ENCODE measurements around the gene TMEM208. TPM values are rescaled to one million over a fixed set of nuclear protein-coding genes. Genes with fewer than 3 reads are reported as not detected.
A peak's percentile ranks its signal among the peaks of the same experiment; 100 is the strongest.

Gene TMEM208
- total RNA-seq, 2 experiments from 2014 or later = 39.6 to 39.7 TPM

DNA sequence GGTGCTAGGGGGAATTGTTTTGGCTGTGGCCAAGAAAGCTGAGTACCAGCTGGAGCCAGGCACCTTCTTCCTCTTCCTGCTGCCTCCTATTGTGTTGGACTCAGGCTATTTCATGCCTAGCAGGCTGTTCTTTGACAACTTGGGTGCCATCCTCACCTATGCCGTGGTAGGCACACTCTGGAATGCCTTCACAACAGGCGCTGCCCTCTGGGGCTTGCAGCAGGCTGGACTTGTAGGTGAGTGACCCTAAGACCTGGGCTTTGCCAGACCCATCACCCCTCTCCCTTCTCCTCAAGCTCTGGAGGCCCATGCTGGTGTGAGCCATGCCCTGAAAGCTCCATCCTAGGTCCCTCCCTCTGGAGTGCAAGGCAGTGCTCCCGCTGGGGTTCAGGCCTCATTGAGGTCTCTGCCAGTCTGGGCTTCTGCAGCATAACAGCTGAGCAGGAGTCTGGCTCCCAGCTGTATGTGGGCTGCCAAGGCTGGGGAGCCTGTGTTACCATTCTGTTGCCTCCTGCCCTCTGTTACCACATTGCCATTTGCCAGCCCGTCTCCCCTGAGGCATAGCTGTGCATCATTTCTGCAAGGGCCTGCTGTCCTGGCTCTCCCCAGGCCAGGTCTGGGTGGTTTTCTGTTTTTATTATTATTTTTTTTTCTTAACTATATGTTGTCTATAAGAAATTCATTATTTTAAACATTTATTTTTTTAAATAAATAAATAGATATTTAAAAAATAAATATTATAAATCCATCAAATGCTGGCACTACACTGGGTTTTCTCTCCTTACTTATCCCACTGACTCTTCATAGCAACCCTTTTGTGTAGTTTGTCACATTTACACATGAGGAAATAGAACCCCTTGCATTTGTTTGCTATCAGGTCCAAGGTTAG is 25.9 kb downstream of the TMEM208 start:
- ChIA-PET POLR2A (no interaction called here), CTCF (no interaction called here)
- no peak overlapping the region for H3K27ac Mint-ChIP-seq
- no peaks in the 10 kb centered on the region for H3K9me3 Mint-ChIP-seq
- H3K4me1 Mint-ChIP-seq = peaks cover 19% of the 10 kb centered on the region
- no peaks in the 10 kb centered on the region for H3K36me3 Mint-ChIP-seq (ENCODE audit: low read depth)
- H3K4me3 Mint-ChIP-seq = no peak overlapping the region
- peaks cover 13% of the 10 kb centered on the region for H3K27me3 Mint-ChIP-seq
- DNase-seq = no peak

DNA sequence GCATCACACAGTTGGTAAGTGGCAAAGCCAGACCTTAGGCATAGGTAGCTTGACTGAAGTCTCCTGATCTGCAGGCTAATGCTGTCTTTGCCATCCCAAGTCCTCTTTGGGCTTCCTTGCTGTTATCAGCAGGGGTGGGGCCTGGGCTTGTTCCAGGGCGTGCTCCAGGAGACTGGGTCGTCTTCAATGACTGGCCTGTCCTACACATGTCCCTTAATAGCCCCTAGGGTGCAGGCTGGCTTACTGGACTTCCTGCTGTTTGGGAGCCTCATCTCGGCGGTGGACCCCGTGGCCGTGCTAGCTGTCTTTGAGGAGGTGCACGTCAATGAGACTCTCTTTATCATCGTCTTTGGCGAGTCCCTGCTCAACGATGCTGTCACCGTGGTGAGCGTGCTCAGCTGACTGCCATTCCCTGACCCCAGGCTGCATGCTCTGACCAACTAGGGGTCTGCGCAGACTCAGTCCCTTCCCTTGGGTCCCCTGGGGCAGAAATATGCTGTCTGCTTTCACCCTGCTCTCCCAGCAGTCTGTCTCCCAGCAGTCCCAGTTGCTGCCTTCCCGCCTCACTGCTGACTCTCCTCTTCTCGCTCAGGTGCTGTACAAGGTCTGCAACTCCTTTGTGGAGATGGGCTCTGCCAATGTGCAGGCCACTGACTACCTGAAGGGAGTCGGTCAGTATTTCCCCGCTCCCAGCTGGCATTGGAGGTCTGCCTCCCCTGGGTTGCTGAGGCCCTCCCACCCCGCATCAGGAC is 28.0 kb downstream of the TMEM208 start:
- ChIA-PET CTCF (no interaction called here), POLR2A (no interaction called here)
- H3K9me3 Mint-ChIP-seq = no peaks in the 10 kb centered on the region
- no peaks in the 10 kb centered on the region for H3K36me3 Mint-ChIP-seq (ENCODE audit: low read depth)
- H3K27me3 Mint-ChIP-seq = peaks cover 4% of the 10 kb centered on the region
- H3K27ac Mint-ChIP-seq = no peak overlapping the region
- H3K4me3 Mint-ChIP-seq = no peak overlapping the region
- DNase-seq = no peak
- H3K4me1 Mint-ChIP-seq = peaks cover 2% of the 10 kb centered on the region

DNA sequence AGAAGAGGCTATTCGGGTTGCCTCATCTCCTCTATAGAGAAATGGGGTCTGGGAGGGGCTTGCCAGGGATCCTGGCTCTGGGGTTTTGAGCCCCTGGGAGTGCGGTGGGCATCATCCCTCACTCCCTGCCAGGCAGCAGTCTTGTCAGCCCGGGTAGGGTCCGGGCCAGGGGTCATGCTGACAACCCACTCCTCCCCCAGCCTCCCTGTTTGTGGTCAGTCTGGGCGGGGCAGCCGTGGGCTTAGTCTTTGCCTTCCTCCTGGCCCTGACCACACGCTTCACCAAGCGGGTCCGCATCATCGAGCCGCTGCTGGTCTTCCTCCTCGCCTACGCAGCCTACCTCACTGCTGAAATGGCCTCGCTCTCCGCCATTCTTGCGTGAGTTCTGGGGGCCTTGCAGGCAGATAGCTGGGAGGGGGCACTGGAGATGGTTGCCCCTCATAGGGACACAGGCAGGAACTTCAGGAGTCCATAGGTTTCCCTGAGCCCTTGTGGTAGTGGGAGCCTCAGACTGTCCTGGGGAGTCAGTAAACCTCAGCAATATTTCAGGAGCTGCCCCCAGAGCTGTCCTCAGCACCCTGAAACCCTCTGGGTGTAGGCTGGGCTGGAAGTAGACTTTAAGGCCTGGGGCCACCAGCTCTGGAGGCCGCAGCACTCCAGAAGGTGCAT is 28.8 kb downstream of the TMEM208 start:
- CTCF ChIA-PET = no interaction called here
- Mint-ChIP-seq H3K27me3 (no peaks in the 10 kb centered on the region), H3K4me1 (no peaks in the 10 kb centered on the region)

GRCh38 chr16:67256701-67257230 is 29.8 kb downstream of the TMEM208 start:
- H3K27me3 Mint-ChIP-seq = no peaks in the 10 kb centered on the region
- no peak overlapping the region for H3K27ac Mint-ChIP-seq
- POLR2A ChIA-PET = interaction anchor here (1.1 kb wide), 1 partner anchor 30 kb away, joined by 4 read pairs; the partner anchor contains the start of gene TMEM208
- CTCF ChIA-PET = no interaction called here
- H3K4me3 Mint-ChIP-seq = no peak overlapping the region
- no peak for DNase-seq
- H3K36me3 Mint-ChIP-seq (ENCODE audit: low read depth) = no peaks in the 10 kb centered on the region
- no peaks in the 10 kb centered on the region for H3K9me3 Mint-ChIP-seq
- no peaks in the 10 kb centered on the region for H3K4me1 Mint-ChIP-seq

More for the DNA sequence above, 28.8 kb downstream of the TMEM208 start:
- POLR2A ChIA-PET = no interaction called here
- H3K36me3 Mint-ChIP-seq (ENCODE audit: low read depth) = no peaks in the 10 kb centered on the region
- no peak overlapping the region for H3K4me3 Mint-ChIP-seq
- H3K9me3 Mint-ChIP-seq = no peaks in the 10 kb centered on the region
- DNase-seq = no peak
- no peak overlapping the region for H3K27ac Mint-ChIP-seq

- Mint-ChIP-seq H3K4me3 (no peak overlapping the region), H3K4me1 (no peaks in the 10 kb centered on the region), H3K9me3 (no peaks in the 10 kb centered on the region), H3K27me3 (peaks cover 2% of the 10 kb centered on the region), H3K36me3 (ENCODE audit: low read depth) (no peaks in the 10 kb centered on the region), H3K27ac (no peak overlapping the region)
- ChIA-PET POLR2A (interaction anchor here (0.8 to 1.1 kb wide), 3 partner anchors 11 to 31 kb away, joined by 3 to 4 read pairs (median 3); partner anchors contain the start of gene TMEM208), CTCF (interaction anchor here (1.4 kb wide), 1 partner anchor 9 kb away, joined by 5 read pairs; the partner anchor contains the start of gene SLC9A5)
- no peak for DNase-seq
Measured at GRCh38 chr16:67257486-67258160, 30.7 kb downstream of the TMEM208 start.

DNA sequence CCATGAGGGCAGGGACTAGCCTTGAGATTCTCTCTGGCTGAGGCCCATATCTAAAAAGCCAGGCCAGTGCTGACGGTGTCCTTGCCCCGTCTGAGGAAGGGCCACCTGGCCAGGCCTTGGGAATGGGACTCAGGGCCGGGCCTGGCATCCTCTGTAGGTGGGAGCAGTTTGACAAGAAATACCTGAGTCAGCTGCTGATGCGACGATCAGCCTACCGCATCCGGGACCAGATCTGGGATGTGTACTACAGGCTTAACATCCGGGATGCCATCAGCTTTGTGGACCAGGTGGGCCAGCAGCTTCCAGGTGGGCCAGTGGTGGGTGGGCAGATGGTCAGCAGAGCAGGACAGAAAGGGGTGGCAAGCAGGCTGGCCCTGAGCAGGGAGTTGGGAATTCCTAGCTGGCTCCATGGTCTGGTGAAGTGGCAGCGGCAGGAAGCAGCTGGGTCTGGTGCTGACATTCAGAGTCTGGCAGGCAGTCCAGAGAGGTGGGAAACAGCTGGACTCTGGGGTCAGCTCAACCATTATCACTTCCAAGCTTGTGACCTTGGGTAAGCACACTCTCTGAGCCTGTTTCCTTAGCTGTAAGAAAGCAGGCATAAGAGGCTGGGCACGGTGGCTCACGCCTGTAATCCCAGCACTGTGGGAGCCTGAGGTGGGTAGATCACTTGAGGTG is 31.4 kb downstream of the TMEM208 start:
- ChIA-PET CTCF (interaction anchor here (1.4 kb wide), 1 partner anchor 10 kb away, joined by 5 read pairs; the partner anchor contains the start of gene SLC9A5), POLR2A (interaction anchor here (0.8 to 1.1 kb wide), 2 partner anchors 12 to 22 kb away, joined by 3 read pairs; no protein-coding TSS in a partner anchor)
- Mint-ChIP-seq H3K9me3 (no peaks in the 10 kb centered on the region), H3K36me3 (ENCODE audit: low read depth) (no peaks in the 10 kb centered on the region), H3K27me3 (peaks cover 9% of the 10 kb centered on the region), H3K4me1 (no peaks in the 10 kb centered on the region), H3K27ac (no peak overlapping the region), H3K4me3 (no peak overlapping the region)
- DNase-seq = no peak

GRCh38 chr16:67259705-67260104 is 32.8 kb downstream of the TMEM208 start:
- DNase-seq = no peak
- Mint-ChIP-seq H3K4me1 (no peaks in the 10 kb centered on the region), H3K36me3 (ENCODE audit: low read depth) (no peaks in the 10 kb centered on the region), H3K4me3 (no peak overlapping the region), H3K27ac (no peak overlapping the region), H3K27me3 (peaks cover 9% of the 10 kb centered on the region), H3K9me3 (no peaks in the 10 kb centered on the region)
- ChIA-PET POLR2A (interaction anchor here (0.6 to 1.8 kb wide), 2 partner anchors 10 to 86 kb away, joined by 4 to 6 read pairs; partner anchors contain the start of gene SLC9A5), CTCF (interaction anchor here (0.7 to 1.9 kb wide), 10 partner anchors 11 to 242 kb away, joined by 3 to 16 read pairs (median 4); partner anchors contain the start of gene SLC9A5)

- H3K27ac Mint-ChIP-seq = no peak overlapping the region
- no peaks in the 10 kb centered on the region for H3K4me1 Mint-ChIP-seq
Measured at GRCh38 chr16:67260426-67261063, 33.6 kb downstream of the TMEM208 start.

GRCh38 chr16:67263201-67263600 is 36.3 kb downstream of the TMEM208 start:
- Mint-ChIP-seq H3K4me1 (no peaks in the 10 kb centered on the region), H3K27me3 (peaks cover 9% of the 10 kb centered on the region), H3K27ac (no peak overlapping the region), H3K36me3 (ENCODE audit: low read depth) (no peaks in the 10 kb centered on the region), H3K4me3 (no peak overlapping the region), H3K9me3 (no peaks in the 10 kb centered on the region)
- DNase-seq = no peak
- ChIA-PET POLR2A (interaction anchor here (1.8 kb wide), 1 partner anchor 15 kb away, joined by 6 read pairs; the partner anchor contains the start of genes FHOD1 and SLC9A5), CTCF (no interaction called here)

More at GRCh38 chr16:67260426-67261063, 33.6 kb downstream of the TMEM208 start:
- POLR2A ChIA-PET = interaction anchor here (0.7 to 1.8 kb wide), 3 partner anchors 11 to 51 kb away, joined by 3 to 6 read pairs (median 5); partner anchors contain the start of genes FHOD1 and SLC9A5
- Mint-ChIP-seq H3K36me3 (ENCODE audit: low read depth) (no peaks in the 10 kb centered on the region), H3K9me3 (no peaks in the 10 kb centered on the region), H3K4me3 (no peak overlapping the region), H3K27me3 (peaks cover 9% of the 10 kb centered on the region)
- DNase-seq = peak; percentile 46
- CTCF ChIA-PET = interaction anchor here (0.6 to 1.9 kb wide), 23 partner anchors 11 to 313 kb away, joined by 3 to 16 read pairs (median 4); partner anchors contain the start of genes ATP6V0D1 and SLC9A5

- no peaks in the 10 kb centered on the region for H3K4me1 Mint-ChIP-seq
- no peak overlapping the region for H3K4me3 Mint-ChIP-seq
- no peaks in the 10 kb centered on the region for H3K36me3 Mint-ChIP-seq (ENCODE audit: low read depth)
- H3K27me3 Mint-ChIP-seq = peaks cover 9% of the 10 kb centered on the region
- no peaks in the 10 kb centered on the region for H3K9me3 Mint-ChIP-seq
- ChIA-PET POLR2A (interaction anchor here (0.7 to 1.8 kb wide), 2 partner anchors 16 to 37 kb away, joined by 3 to 6 read pairs; partner anchors contain the start of genes FHOD1, SLC9A5 and TMEM208), CTCF (interaction anchor here (0.6 to 1.3 kb wide), 4 partner anchors 14 to 306 kb away, joined by 3 read pairs; no protein-coding TSS in a partner anchor)
- no peak overlapping the region for H3K27ac Mint-ChIP-seq
- DNase-seq = no peak
Measured at GRCh38 chr16:67264277-67264676, 37.3 kb downstream of the TMEM208 start.

DNA sequence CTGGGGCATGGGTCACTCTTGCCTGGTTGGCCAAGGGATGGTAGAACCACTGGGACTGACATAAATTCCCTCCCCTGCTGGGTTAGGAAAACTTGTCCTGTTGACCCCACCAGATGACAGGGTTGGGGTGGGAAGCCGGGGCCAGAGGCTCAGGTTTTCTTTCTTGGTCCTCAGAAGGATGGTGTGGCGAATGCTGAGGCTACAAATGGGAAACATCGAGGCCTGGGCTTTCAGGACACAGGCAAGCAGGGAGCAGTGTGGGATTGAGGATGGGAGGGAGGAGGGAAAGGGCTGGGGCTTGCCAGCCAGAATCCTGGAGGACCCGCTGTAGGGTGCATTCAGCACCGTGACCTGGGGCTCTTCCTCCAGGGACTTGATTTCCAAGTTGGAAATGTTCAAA is 37.9 kb downstream of the TMEM208 start:
- ChIA-PET CTCF (interaction anchor here (0.6 to 1.3 kb wide), 3 partner anchors 14 to 306 kb away, joined by 3 read pairs; no protein-coding TSS in a partner anchor), POLR2A (interaction anchor here (1.8 kb wide), 1 partner anchor 17 kb away, joined by 6 read pairs; the partner anchor contains the start of genes FHOD1 and SLC9A5)
- no peak for DNase-seq

More for the DNA sequence above, 37.9 kb downstream of the TMEM208 start:
- Mint-ChIP-seq H3K27me3 (peaks cover 9% of the 10 kb centered on the region), H3K4me1 (no peaks in the 10 kb centered on the region), H3K9me3 (no peaks in the 10 kb centered on the region), H3K27ac (no peak overlapping the region), H3K36me3 (ENCODE audit: low read depth) (no peaks in the 10 kb centered on the region), H3K4me3 (no peak overlapping the region)
